GM12878 (cell line): ENCODE results near the gene CHRM2. TPM values are rescaled to one million over a fixed set of nuclear protein-coding genes. Genes with fewer than 3 reads are reported as not detected.

Experiments
- ATAC-seq: fragments of 200-7000 bp; cut with Tn5 transposase; 3 replicates; pipeline ENCODE4 v1.9.1; 2020; ENCODE audit warnings: mild to moderate bottlenecking, moderate library complexity
- BruUV-seq: library from RNA; stranded (reverse); fragments of 400-500 nt; replicated peaks from 2 replicates; lab custom pipeline; 2021; lab: Mats Ljungman, UMichigan
- CTCF ChIA-PET: fragments of 300-600 bp; sonication (Branson Sonifier 250); formaldehyde crosslinking; extraction: SDS; loops from one replicate; lab custom pipeline; 2021; ENCODE audit warnings: inconsistent platforms; lab: Yijun Ruan, JAX
- POLR2A ChIA-PET: fragments of 350-600 bp; formaldehyde crosslinking; extraction: SDS; loops from one replicate; lab custom pipeline; 2021; ENCODE audit warnings: inconsistent platforms; lab: Charles Lee
- RAD21 ChIA-PET: fragments of 300-600 bp; sonication (Branson Sonifier 250); formaldehyde crosslinking; loops from one replicate; lab custom pipeline; 2023; ENCODE audit warnings: antibody characterized with exemption; ENCODE audit not compliant: unreplicated experiment; lab: Charles Lee
- SMC1A ChIA-PET: fragments of 300-600 bp; sonication (Branson Sonifier 250); formaldehyde crosslinking; loops from one replicate; lab custom pipeline; 2023; ENCODE audit not compliant: unreplicated experiment, uncharacterized antibody; lab: Charles Lee
- DNase-seq: peaks from one replicate; pipeline ENCODE4 v3.0.0-alpha.2; 2011; ENCODE audit warnings: low read depth, low spot score
- FAIRE-seq: peaks from 3 replicates; lab custom pipeline; 2011; peaks lifted over from hg19 to GRCh38; lab: Jason Lieb, UNC
- H2AFZ ChIP-seq: 2 replicates; pipeline ENCODE4 v1.6.0; 2011; ENCODE audit warnings: low read depth, low read length, control low read depth; ENCODE audit not compliant: control insufficient read depth
- H3K27ac ChIP-seq: 2 replicates; pipeline ENCODE4 v1.5.1; 2011; ENCODE audit warnings: control low read depth; ENCODE audit not compliant: control insufficient read depth, insufficient read depth
- H3K27me3 ChIP-seq, 2 experiments: replicated peaks in 1 of 2; 2 replicates each; pipeline versions ENCODE4 v1.6.0 to v1.6.1; 2011; ENCODE audit warnings: low read length in 1 of 2; ENCODE audit not compliant: control insufficient read depth in 2 of 2, insufficient read depth in 2 of 2
- H3K36me3 ChIP-seq, 2 experiments: 2 replicates each; pipeline ENCODE4 v1.5.1; 2011; ENCODE audit warnings: low read length in 1 of 2; ENCODE audit not compliant: control insufficient read depth in 2 of 2, insufficient read depth in 2 of 2
- H3K4me1 ChIP-seq: 2 replicates; pipeline ENCODE4 v1.6.1; 2011; ENCODE audit warnings: mild to moderate bottlenecking, low read length, moderate library complexity, mixed read lengths; ENCODE audit not compliant: control insufficient read depth, insufficient read depth
- H3K4me2 ChIP-seq: 2 replicates; pipeline ENCODE4 v1.6.0; 2011; ENCODE audit warnings: control low read depth; ENCODE audit not compliant: control insufficient read depth, insufficient read depth
- H3K4me3 ChIP-seq: fragments of 200-600 bp; sonication (generic); 2 replicates; pipeline ENCODE4 v1.5.1; 2016
- H3K79me2 ChIP-seq: 2 replicates; pipeline ENCODE4 v1.6.0; 2011; ENCODE audit warnings: low read length; ENCODE audit not compliant: control insufficient read depth, insufficient read depth
- H3K9ac ChIP-seq: 2 replicates; pipeline ENCODE4 v1.8.0; 2011; ENCODE audit warnings: low read length, control low read depth, mixed read lengths; ENCODE audit not compliant: control insufficient read depth, insufficient read depth
- H3K9me3 ChIP-seq: replicated peaks from 3 replicates; pipeline ENCODE4 v1.5.1; 2011; ENCODE audit warnings: mild to moderate bottlenecking, low read length; ENCODE audit not compliant: control insufficient read depth, insufficient read depth
- H4K20me1 ChIP-seq: 2 replicates; pipeline ENCODE4 v1.6.0; 2011; ENCODE audit not compliant: control insufficient read depth, insufficient read depth
- BACH1 ChIP-seq: fragments of 450-650 bp; IDR thresholded peaks from 2 replicates; pipeline ENCODE4 v1.6.1; 2017; ENCODE audit warnings: mild to moderate bottlenecking, borderline replicate concordance
- BMI1 ChIP-seq: fragments of 450-650 bp; IDR thresholded peaks from 2 replicates; pipeline ENCODE4 v1.6.1; 2016; ENCODE audit warnings: mild to moderate bottlenecking, moderate library complexity, borderline replicate concordance
- CREB1 ChIP-seq: IDR thresholded peaks from 2 replicates; pipeline ENCODE4 v1.6.1; 2012; ENCODE audit warnings: low read depth, mild to moderate bottlenecking, inconsistent platforms
- ETV6 ChIP-seq, 2 experiments: fragments of 450-650 bp in 1 of 2; IDR thresholded peaks in 1 of 2; conservative IDR thresholded peaks in 1 of 2; 2 replicates each; pipeline ENCODE4 v1.6.1; 2014; ENCODE audit warnings: antibody characterized with exemption in 1 of 2, borderline replicate concordance in 1 of 2, low read depth in 1 of 2, mild to moderate bottlenecking in 1 of 2, moderate library complexity in 1 of 2
- GATAD2B ChIP-seq: fragments of 450-650 bp; conservative IDR thresholded peaks from 2 replicates; pipeline ENCODE4 v1.6.1; 2017; ENCODE audit warnings: low read depth, mild to moderate bottlenecking, moderate library complexity
- HDGF ChIP-seq: fragments of 450-650 bp; IDR thresholded peaks from 2 replicates; pipeline ENCODE4 v1.6.1; 2016; ENCODE audit warnings: antibody characterized with exemption
- JUNB ChIP-seq: IDR thresholded peaks from 2 replicates; pipeline ENCODE4 v1.6.1; 2016; ENCODE audit warnings: antibody characterized with exemption, mild to moderate bottlenecking
- NFIC ChIP-seq: IDR thresholded peaks from 2 replicates; pipeline ENCODE4 v1.6.1; 2012; ENCODE audit warnings: low read depth, mild to moderate bottlenecking, inconsistent platforms, low read length, moderate library complexity
- NFYA ChIP-seq: IDR thresholded peaks from 2 replicates; pipeline ENCODE4 v1.6.1; 2011; ENCODE audit warnings: low read depth, mild to moderate bottlenecking, low read length, improper control_type of control experiment, borderline replicate concordance
- POLR2A ChIP-seq: IDR thresholded peaks from 2 replicates; pipeline ENCODE4 v1.6.1; 2011; ENCODE audit warnings: low read depth, mild to moderate bottlenecking, low read length
- RAD51 ChIP-seq: fragments of 450-650 bp; IDR thresholded peaks from 2 replicates; pipeline ENCODE4 v1.6.1; 2016; ENCODE audit warnings: moderate library complexity, mild to moderate bottlenecking, inconsistent platforms
- RBBP5 ChIP-seq: fragments of 200-600 bp; sonication (generic); conservative IDR thresholded peaks from 2 replicates; pipeline ENCODE4 v1.6.1; 2016
- RCOR1 ChIP-seq: conservative IDR thresholded peaks from 2 replicates; pipeline ENCODE4 v1.6.1; 2012; ENCODE audit warnings: low read depth, low read length, improper control_type of control experiment
- SMAD1 ChIP-seq: fragments of 450-650 bp; IDR thresholded peaks from 2 replicates; pipeline ENCODE4 v1.6.1; 2018; ENCODE audit warnings: mild to moderate bottlenecking, low read depth; ENCODE audit not compliant: partially characterized antibody
- SMC3 ChIP-seq: IDR thresholded peaks from 2 replicates; pipeline ENCODE4 v1.6.1; 2011; ENCODE audit warnings: low read length, improper control_type of control experiment, borderline replicate concordance
- SREBF2 ChIP-seq: IDR thresholded peaks from 2 replicates; pipeline ENCODE4 v1.6.1; 2012; ENCODE audit warnings: mild to moderate bottlenecking, low read length
- STAT1 ChIP-seq: fragments of 450-650 bp; conservative IDR thresholded peaks from 2 replicates; pipeline ENCODE4 v1.6.1; 2014; ENCODE audit warnings: antibody characterized with exemption, mild to moderate bottlenecking
- SUZ12 ChIP-seq: fragments of 200-600 bp; sonication (generic); IDR thresholded peaks from one replicate; pipeline ENCODE4 v1.6.1; 2018; ENCODE audit warnings: antibody characterized with exemption, mild to moderate bottlenecking; ENCODE audit not compliant: unreplicated experiment
- ZNF622 ChIP-seq: fragments of 450-650 bp; IDR thresholded peaks from 2 replicates; pipeline ENCODE4 v1.6.1; 2017; ENCODE audit warnings: mild to moderate bottlenecking, inconsistent platforms
- WGBS: methylation state at CpG from one replicate; pipeline ENCODE4 v1.1.6; 2016; ENCODE audit warnings: low lambda C conversion rate; ENCODE audit not compliant: insufficient replicate concordance, insufficient coverage; ENCODE audit errors: missing lambda C conversion rate; 5-methylcytosine and 5-hydroxymethylcytosine counted together
- in situ Hi-C: fragments of 300-500 bp; cut with MboI; formaldehyde crosslinking; loops from 9 replicates; pipeline ENCODE4 v1.14.3; 2018; ENCODE audit warnings: mixed read lengths
- intact Hi-C: fragments of 100-400 bp; cut with micrococcal nuclease; formaldehyde crosslinking; loops from one replicate; pipeline ENCODE4 v1.14.2; 2022; ENCODE audit not compliant: unreplicated experiment
- polyA plus RNA-seq, 11 experiments: library from polyadenylated mRNA; depleted of rRNA in 4 of 11; unstranded in 6 of 11; stranded (reverse) in 5 of 11; fragments of >200 nt; fragmentation: Nextera tagmentation in 4 of 11; fragmentation: Illumina TruSeq in 1 of 11; extraction: Ambion mirVana in 4 of 11; extraction: Trizol in 1 of 11; gene quantifications; 1 replicate in 1 of 11; 2 replicates in 10 of 11; pipeline versions ENCODE4 v1.2.1 to v1.2.3, GENCODE V29; 2011 to 2016; ENCODE audit warnings: inconsistent platforms in 2 of 11, missing spikeins in 2 of 11, low read depth in 1 of 11
- total RNA-seq, 4 experiments: library from RNA; depleted of rRNA in 3 of 4; stranded (reverse); fragments of >200 nt in 3 of 4; fragmentation: Illumina TruSeq in 1 of 4; extraction: Trizol in 1 of 4; gene quantifications; 2 replicates each; pipeline versions ENCODE4 v1.2.1 to v1.2.3, GENCODE V29; 2013 to 2021
- TF ChIP-seq, protein P1 (sequence below): fragments of 450-650 bp; IDR thresholded peaks from 2 replicates; pipeline ENCODE4 v1.6.1; 2016; ENCODE audit warnings: mild to moderate bottlenecking, moderate library complexity, borderline replicate concordance

CHRM2 gene
- total and polyA plus RNA-seq, 10 of the 15 experiments (the other 5 are each of a cell fraction or from before 2014, with no cell fraction given), result 0.05 TPM; not detected in 9

DNA sequence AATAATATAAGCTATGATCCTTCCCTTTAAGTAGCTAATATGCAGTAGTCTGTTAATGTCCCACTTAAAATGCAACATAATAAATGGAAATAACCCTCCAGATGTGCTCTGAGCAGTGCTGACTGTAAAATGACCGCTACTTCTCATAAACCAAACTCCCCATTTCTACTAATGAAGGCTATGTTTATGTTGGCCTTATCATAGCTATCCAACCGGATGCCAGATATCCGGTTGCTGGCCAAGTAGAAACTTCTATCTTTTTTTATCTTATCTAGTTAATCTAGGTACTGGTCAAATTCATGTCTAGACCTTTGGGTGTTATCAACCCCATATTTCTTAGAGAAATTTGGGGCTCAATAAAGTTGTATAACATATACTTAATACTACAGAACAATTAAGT is 56.6 kb downstream of the CHRM2 start:
- Histone ChIP-seq H3K27ac (no peak overlapping the region), H3K79me2 (no peaks in the 10 kb centered on the region), H3K4me1 (no peaks in the 10 kb centered on the region), H3K4me2 (no peak overlapping the region), H2AFZ (no peak overlapping the region), H4K20me1 (no peaks in the 10 kb centered on the region), H3K9ac (no peak overlapping the region), H3K9me3 (no peaks in the 10 kb centered on the region), H3K36me3 (no peaks in the 10 kb centered on the region), H3K27me3 (no peaks in the 10 kb centered on the region), H3K4me3 (no peak overlapping the region)
- TF ChIP-seq RAD51 (no peak), RBBP5 (no peak), GATAD2B (no peak), SMAD1 (no peak), SREBF2 (no peak), SMC3 (no peak), NFIC (no peak), BMI1 (no peak), CREB1 (no peak), NFYA (no peak), RCOR1 (no peak), HDGF (no peak), BACH1 (no peak), SUZ12 (no peak), ZNF622 (no peak), STAT1 (no peak), POLR2A (no peak), JUNB (no peak), ETV6 (conservative IDR thresholded peaks at IDR 0.05 in 1 of 2, IDR thresholded peaks at IDR 0.05 in 1 of 2; ENCODE audit: borderline replicate concordance in 1 of 2, low read depth in 1 of 2) (no peak)
- TF ChIP-seq, protein P1, sequence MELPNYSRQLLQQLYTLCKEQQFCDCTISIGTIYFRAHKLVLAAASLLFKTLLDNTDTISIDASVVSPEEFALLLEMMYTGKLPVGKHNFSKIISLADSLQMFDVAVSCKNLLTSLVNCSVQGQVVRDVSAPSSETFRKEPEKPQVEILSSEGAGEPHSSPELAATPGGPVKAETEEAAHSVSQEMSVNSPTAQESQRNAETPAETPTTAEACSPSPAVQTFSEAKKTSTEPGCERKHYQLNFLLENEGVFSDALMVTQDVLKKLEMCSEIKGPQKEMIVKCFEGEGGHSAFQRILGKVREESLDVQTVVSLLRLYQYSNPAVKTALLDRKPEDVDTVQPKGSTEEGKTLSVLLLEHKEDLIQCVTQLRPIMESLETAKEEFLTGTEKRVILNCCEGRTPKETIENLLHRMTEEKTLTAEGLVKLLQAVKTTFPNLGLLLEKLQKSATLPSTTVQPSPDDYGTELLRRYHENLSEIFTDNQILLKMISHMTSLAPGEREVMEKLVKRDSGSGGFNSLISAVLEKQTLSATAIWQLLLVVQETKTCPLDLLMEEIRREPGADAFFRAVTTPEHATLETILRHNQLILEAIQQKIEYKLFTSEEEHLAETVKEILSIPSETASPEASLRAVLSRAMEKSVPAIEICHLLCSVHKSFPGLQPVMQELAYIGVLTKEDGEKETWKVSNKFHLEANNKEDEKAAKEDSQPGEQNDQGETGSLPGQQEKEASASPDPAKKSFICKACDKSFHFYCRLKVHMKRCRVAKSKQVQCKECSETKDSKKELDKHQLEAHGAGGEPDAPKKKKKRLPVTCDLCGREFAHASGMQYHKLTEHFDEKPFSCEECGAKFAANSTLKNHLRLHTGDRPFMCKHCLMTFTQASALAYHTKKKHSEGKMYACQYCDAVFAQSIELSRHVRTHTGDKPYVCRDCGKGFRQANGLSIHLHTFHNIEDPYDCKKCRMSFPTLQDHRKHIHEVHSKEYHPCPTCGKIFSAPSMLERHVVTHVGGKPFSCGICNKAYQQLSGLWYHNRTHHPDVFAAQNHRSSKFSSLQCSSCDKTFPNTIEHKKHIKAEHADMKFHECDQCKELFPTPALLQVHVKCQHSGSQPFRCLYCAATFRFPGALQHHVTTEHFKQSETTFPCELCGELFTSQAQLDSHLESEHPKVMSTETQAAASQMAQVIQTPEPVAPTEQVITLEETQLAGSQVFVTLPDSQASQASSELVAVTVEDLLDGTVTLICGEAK, result no peak
- ChIA-PET POLR2A (no interaction called here), CTCF (interaction anchor here (0.8 to 1.3 kb wide), 2 partner anchors 10 to 11 kb away, joined by 3 to 4 read pairs; no protein-coding TSS in a partner anchor), SMC1A (interaction anchor here (0.9 kb wide), 1 partner anchor 313 kb away, joined by 3 read pairs; no protein-coding TSS in a partner anchor), RAD21 (no interaction called here)
- BruUV-seq, result no TSS peak
- DNase-seq, result no peak
- no peak for ATAC-seq
- in situ Hi-C loops (no loop called here), intact Hi-C loops (no loop called here)
- no peak for FAIRE-seq
- 40% methylated on average over 3 of the region's 3 CpGs for WGBS
